ENCODE data around the gene SPSB2. TPM values are rescaled to one million over a fixed set of nuclear protein-coding genes. Genes with fewer than 3 reads are reported as not detected.

SPSB2 gene
- total and polyA plus RNA-seq, 9 of the 15 experiments (the other 6 are each of a cell fraction or from before 2014, with no cell fraction given), result 0.10 to 10.6 (median 1.9) TPM

DNA sequence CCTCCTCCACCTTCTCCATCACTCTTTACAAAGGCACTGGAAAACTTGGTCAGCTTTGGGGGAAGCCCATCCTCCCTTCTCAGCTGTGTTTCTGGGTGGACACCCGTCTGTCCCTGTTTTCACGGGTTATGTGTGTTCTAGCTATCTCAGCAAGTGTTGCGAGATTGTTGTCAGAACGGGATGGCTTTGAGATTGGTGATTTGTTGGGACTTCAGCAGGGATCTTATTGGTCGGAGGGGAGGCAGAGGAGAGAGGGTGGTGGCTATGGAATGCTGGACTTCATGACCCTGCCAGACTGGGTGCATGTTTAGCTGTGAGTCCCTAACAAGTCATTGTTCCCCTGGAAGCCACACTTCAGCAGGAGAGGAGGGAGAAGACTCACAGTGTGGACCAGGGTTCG lies 19.1 kb downstream of the SPSB2 start:
- no peak for ATAC-seq
- DNase-seq (ENCODE audit: extremely low read depth in 1 of 4, low spot score in 3 of 4), result no peak
- Histone ChIP-seq H3K36me3 (ENCODE audit: control insufficient read depth, insufficient read depth, low read length) (peaks cover 67% of the 10 kb centered on the region), H3K79me2 (ENCODE audit: control insufficient read depth, insufficient read depth, low read length) (peaks cover 48% of the 10 kb centered on the region), H3K27me3 (ENCODE audit: control insufficient read depth in 2 of 2, insufficient read depth in 2 of 2, low read length in 2 of 2) (no peaks in the 10 kb centered on the region), H4K20me1 (replicated peaks; ENCODE audit: control insufficient read depth, insufficient read depth, low read length) (no peaks in the 10 kb centered on the region; the same call in 1 of the 2 replicates), H3K9me1 (ENCODE audit: control insufficient read depth, insufficient read depth, low read length) (peaks cover 3% of the 10 kb centered on the region), H3K27ac (ENCODE audit: extremely low read depth, low read depth, low read length) (no peak overlapping the region; the same call in 2 of the 3 replicates), H3K4me1 (replicated peaks in 1 of 2; ENCODE audit: control insufficient read depth in 2 of 2, insufficient read depth in 2 of 2, low read length in 2 of 2) (peaks cover 12 to 18% of the 10 kb centered on the region in 2 experiments; a peak in 4 of 5 replicates), H2AFZ (ENCODE audit: low read depth, low read length) (no peak overlapping the region), H3K4me3 (no peak overlapping the region), H3K9ac (ENCODE audit: insufficient read depth in 1 of 2, low read depth in 2 of 2, low read length in 2 of 2) (peak overlapping the region; percentile 49 to 62; a peak in 2 of 4 replicates), H3K9me3 (replicated peaks; ENCODE audit: control insufficient read depth, insufficient read depth, low read depth, low read length) (no peaks in the 10 kb centered on the region), H3K4me2 (ENCODE audit: insufficient read depth, low read length) (peak overlapping the region; percentile 32; the same call in 1 of the 2 replicates)
- 55% methylated on average over 4 of the region's 6 CpGs for WGBS (ENCODE audit: insufficient coverage, low coverage, missing lambda C conversion rate)
- ChIA-PET CTCF (ENCODE audit: low intra/inter-chr PET ratio) (no interaction called here), POLR2A (interaction anchor here (7.4 kb wide), 1 partner anchor 14 kb away, joined by 174 read pairs; the partner anchor contains the start of genes SPSB2 and TPI1)
- BruUV-seq (replicated peaks), result no TSS peak
- intact Hi-C loops (cut with micrococcal nuclease), result no loop called here
- peak; percentile 58 for FAIRE-seq
- in situ Hi-C loops (cut with MboI), result no loop called here
- TF ChIP-seq KLF6 (CRISPR knock-in tag; IDR thresholded peaks at IDR 0.05; ENCODE audit: borderline replicate concordance), result no peak
- no peak for TF ChIP-seq TARDBP (IDR thresholded peaks at IDR 0.05)
- TF ChIP-seq POLR3A (IDR thresholded peaks at IDR 0.05; ENCODE audit: borderline replicate concordance, extremely low read depth, insufficient read depth, insufficient read length), result no peak
- TF ChIP-seq, protein P1, sequence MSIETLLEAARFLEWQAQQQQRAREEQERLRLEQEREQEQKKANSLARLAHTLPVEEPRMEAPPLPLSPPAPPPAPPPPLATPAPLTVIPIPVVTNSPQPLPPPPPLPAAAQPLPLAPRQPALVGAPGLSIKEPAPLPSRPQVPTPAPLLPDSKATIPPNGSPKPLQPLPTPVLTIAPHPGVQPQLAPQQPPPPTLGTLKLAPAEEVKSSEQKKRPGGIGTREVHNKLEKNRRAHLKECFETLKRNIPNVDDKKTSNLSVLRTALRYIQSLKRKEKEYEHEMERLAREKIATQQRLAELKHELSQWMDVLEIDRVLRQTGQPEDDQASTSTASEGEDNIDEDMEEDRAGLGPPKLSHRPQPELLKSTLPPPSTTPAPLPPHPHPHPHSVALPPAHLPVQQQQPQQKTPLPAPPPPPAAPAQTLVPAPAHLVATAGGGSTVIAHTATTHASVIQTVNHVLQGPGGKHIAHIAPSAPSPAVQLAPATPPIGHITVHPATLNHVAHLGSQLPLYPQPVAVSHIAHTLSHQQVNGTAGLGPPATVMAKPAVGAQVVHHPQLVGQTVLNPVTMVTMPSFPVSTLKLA (conservative IDR thresholded peaks at IDR 0.05), result no peak
- TF ChIP-seq ZNF133 (CRISPR knock-in tag; IDR thresholded peaks at IDR 0.05), result no peak
- no peak for TF ChIP-seq ZNF41 (CRISPR knock-in tag; conservative IDR thresholded peaks at IDR 0.05)
- no peak for TF ChIP-seq NR2F6 (CRISPR knock-in tag; IDR thresholded peaks at IDR 0.05)
- no peak for TF ChIP-seq PHF8 (IDR thresholded peaks at IDR 0.05; ENCODE audit: borderline replicate concordance, low read length)
- no peak for TF ChIP-seq RBM39 (optimal IDR thresholded peaks at IDR 0.05; ENCODE audit: low read depth, low read length)
- TF ChIP-seq XRCC3 (IDR thresholded peaks at IDR 0.05), result no peak
- TF ChIP-seq, protein P2, sequence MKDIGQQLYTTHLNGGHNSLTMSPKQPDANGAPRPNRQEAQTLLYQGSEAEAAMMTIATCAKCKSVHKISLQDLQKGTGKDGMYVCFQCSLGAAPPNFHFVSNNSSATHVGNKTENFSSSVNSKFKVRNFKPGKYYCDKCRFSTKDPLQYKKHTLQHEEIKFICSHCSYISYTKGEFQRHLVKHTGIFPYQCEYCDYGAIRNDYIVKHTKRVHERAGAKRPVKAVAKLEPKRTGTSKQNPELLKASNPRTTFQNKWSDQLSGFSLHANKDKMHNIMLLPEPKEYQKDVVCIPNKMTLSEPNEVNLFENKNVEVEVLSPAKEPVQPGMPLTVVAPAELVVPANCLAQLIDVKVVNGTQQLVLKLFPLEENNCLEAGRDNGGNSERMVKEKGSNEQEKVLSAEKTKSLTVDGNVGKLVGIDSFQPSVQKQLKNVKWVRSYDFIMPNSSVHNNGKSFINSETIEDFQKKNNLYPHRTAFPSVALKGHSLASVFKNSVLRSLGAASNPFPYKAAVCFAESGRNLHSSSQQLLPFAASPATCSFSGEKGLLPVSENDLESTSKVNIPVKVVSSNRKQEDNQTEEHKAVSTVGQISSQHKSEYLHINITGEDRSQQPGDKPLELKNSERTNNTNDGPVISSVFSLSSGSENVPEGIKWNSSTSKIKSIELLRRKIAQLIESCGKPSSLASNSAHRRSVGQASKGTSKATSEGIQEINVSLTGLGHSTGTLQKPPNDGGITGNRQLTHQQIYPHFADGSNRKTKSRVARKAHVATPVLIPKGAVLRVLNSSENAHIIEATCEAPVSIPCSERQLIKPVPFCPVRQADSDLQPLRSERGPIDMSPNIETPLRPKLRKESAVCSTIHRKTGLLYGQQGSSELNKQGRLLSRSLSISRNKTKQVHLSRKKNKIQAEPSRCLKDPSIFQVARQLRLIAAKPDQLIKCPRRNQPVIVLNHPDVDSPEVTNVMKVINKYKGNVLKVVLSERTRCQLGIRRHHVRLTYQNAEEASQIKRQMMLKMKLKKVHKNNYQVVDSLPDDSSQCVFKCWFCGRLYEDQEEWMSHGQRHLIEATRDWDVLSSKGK (CRISPR knock-in tag; IDR thresholded peaks at IDR 0.05), result no peak
- TF ChIP-seq ZNF699 (CRISPR knock-in tag; IDR thresholded peaks at IDR 0.05; ENCODE audit: insufficient replicate concordance), result no peak
- no peak for TF ChIP-seq MEF2D (tag; conservative IDR thresholded peaks at IDR 0.05; ENCODE audit: low read depth)
- TF ChIP-seq, protein P3, sequence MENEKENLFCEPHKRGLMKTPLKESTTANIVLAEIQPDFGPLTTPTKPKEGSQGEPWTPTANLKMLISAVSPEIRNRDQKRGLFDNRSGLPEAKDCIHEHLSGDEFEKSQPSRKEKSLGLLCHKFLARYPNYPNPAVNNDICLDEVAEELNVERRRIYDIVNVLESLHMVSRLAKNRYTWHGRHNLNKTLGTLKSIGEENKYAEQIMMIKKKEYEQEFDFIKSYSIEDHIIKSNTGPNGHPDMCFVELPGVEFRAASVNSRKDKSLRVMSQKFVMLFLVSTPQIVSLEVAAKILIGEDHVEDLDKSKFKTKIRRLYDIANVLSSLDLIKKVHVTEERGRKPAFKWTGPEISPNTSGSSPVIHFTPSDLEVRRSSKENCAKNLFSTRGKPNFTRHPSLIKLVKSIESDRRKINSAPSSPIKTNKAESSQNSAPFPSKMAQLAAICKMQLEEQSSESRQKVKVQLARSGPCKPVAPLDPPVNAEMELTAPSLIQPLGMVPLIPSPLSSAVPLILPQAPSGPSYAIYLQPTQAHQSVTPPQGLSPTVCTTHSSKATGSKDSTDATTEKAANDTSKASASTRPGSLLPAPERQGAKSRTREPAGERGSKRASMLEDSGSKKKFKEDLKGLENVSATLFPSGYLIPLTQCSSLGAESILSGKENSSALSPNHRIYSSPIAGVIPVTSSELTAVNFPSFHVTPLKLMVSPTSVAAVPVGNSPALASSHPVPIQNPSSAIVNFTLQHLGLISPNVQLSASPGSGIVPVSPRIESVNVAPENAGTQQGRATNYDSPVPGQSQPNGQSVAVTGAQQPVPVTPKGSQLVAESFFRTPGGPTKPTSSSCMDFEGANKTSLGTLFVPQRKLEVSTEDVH (IDR thresholded peaks at IDR 0.05; ENCODE audit: low read depth, partially characterized antibody), result no peak

All from K562 (cell line).